ENCODE data around the gene LCN15.
"Not testable (repeated sequence)": the region's sequence is repeated elsewhere in the genome, so short reads cannot be mapped to it uniquely, and the experiment has no call there.

The LCN15 gene

GRCh38 chr9:136762915-136763648 lies 1.2 kb downstream of the LCN15 start:
- peak overlapping the region in 3 of 11 experiments; percentile 41 to 59 (median 50); a peak in 4 of 22 replicates for H3K9ac ChIP-seq
- TF ChIP-seq Cebpa-rat (IDR thresholded peaks at IDR 0.05), result no peak
- H4K20me1 ChIP-seq, result peaks cover 0 to 2% (median 0%) of the 10 kb centered on the region in 11 experiments; a peak in 3 of 22 replicates
- no peaks in the 10 kb centered on the region for H3K36me3 ChIP-seq
- peak overlapping the region; percentile 42 to 88 (median 68); a peak in 21 of 22 replicates for H3K4me2 ChIP-seq
- H3K4me3 ChIP-seq, result 0 out of 20 replicates have a peak overlapping the region, but pooled peaks of 1 of the 10 experiments have one; percentile 28
- H3K4me1 ChIP-seq, result peaks cover 47 to 99% (median 95%) of the 10 kb centered on the region in 10 experiments
- no peaks in the 10 kb centered on the region for H3K9me3 ChIP-seq (replicated peaks in 1 of 11)
- peak overlapping the region in 2 of 11 experiments; percentile 1 to 63; a peak in 4 of 22 replicates for H3K27ac ChIP-seq
- H3K27me3 ChIP-seq, result peaks cover 0 to 21% (median 0%) of the 10 kb centered on the region in 11 experiments; a peak in 7 of 22 replicates

- Histone ChIP-seq H3K27me3 (peaks cover 0 to 21% (median 0%) of the 10 kb centered on the region in 11 experiments; a peak in 7 of 22 replicates), H3K4me2 (peak overlapping the region in 9 of 11 experiments; percentile 51 to 67 (median 62); a peak in 17 of 22 replicates), H4K20me1 (peaks cover 0 to 10% (median 0%) of the 10 kb centered on the region in 11 experiments; a peak in 3 of 22 replicates), H3K9me3 (replicated peaks in 1 of 11) (no peaks in the 10 kb centered on the region), H3K9ac (peak overlapping the region in 5 of 11 experiments; percentile 22 to 59 (median 41); a peak in 8 of 22 replicates), H3K36me3 (no peaks in the 10 kb centered on the region), H3K27ac (peak overlapping the region in 5 of 11 experiments; percentile 29 to 63 (median 52); a peak in 7 of 22 replicates), H3K4me1 (peaks cover 50 to 99% (median 95%) of the 10 kb centered on the region in 10 experiments), H3K4me3 (no peak overlapping the region)
- TF ChIP-seq Cebpa-rat (IDR thresholded peaks at IDR 0.05), result no peak
These were observed 2.1 kb downstream of the LCN15 start for GRCh38 chr9:136762221-136762691.

DNA sequence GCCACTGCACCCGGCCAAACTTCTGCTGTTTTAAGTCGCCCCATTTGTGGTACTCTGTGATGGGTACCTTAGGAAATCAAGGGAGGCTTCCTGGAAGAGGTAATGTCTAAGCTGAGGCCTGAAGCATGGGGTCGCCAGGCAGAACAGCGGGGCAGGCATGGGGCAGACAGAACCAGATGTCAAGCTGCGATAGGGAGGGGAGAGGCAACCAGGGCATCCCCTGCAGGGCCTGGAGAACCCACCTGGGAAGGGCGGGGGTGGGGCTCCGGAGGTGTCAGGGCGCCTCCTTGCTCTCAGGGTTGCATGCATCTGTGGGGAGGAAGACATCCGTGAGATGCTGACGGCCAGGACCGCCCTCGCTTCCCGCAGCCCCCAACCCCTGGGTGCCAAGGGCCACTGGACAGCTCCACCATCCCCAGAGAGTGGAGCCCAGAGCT lies 2.8 kb downstream of the LCN15 start:
- peaks cover 0 to 27% (median 0%) of the 10 kb centered on the region in 11 experiments; a peak in 8 of 22 replicates for H3K27me3 ChIP-seq

DNA sequence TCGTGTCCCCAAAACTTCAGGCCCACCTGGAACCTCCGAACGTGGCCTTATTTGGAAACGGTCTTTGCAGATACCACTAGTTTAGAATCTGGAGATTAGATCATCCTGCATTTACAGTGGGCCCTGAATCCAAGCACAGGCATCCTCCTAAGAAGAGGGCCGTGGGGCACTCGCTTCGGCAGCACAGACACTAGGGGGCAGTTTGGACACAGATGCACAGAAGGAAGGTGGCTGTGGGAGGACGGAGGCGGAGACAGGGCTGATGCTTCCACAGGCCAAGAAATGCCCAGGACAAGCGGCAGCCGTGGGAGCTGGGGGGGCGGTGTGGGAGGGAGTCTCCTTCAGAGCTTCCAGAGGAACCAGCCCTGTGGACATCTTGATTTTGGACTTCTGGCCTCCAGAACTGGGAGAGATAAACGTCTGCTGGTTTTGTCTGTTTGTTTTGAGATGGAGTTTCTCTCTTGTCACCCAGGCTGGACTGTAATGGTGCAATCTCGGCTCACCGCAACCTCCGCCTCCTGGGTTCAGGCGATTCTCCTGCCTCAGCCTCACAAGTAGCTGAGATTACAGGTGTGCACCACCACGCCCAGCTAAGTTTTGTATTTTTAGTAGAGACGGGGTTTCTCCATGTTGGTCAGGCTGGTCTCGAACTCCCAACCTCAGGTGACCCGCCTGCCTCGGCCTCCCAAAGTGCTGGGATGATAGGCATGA lies 3.3 kb downstream of the LCN15 start:
- Histone ChIP-seq H3K27ac (peak overlapping the region in 9 of 11 experiments; percentile 52 to 82 (median 68); a peak in 18 of 22 replicates), H3K9ac (peak overlapping the region in 10 of 11 experiments; percentile 3 to 78 (median 62); a peak in 17 of 22 replicates), H3K4me3 (peak overlapping the region in 4 of 10 experiments; percentile 15 to 42 (median 24); a peak in 3 of 20 replicates), H3K4me1 (peaks cover 47 to 96% (median 92%) of the 10 kb centered on the region in 10 experiments), H3K27me3 (peaks cover 0 to 33% (median 0%) of the 10 kb centered on the region in 11 experiments; a peak in 8 of 22 replicates), H3K4me2 (peak overlapping the region; percentile 73 to 98 (median 89)), H4K20me1 (peaks cover 0 to 12% (median 0%) of the 10 kb centered on the region in 11 experiments; a peak in 3 of 22 replicates)
- H3K36me3 ChIP-seq; H3K9me3 ChIP-seq (replicated peaks in 1 of 11): not testable (repeated sequence)

More for the DNA sequence above, 2.8 kb downstream of the LCN15 start:
- peak overlapping the region in 7 of 11 experiments; percentile 62 to 82 (median 75); a peak in 12 of 22 replicates for H3K27ac ChIP-seq
- H3K4me1 ChIP-seq, result peaks cover 49 to 99% (median 95%) of the 10 kb centered on the region in 10 experiments
- peaks cover 0 to 12% (median 0%) of the 10 kb centered on the region in 11 experiments; a peak in 3 of 22 replicates for H4K20me1 ChIP-seq
- H3K4me3 ChIP-seq, result no peak overlapping the region
- H3K9me3 ChIP-seq (replicated peaks in 1 of 11), result peaks cover 0 to 1% (median under 1%) of the 10 kb centered on the region in 11 experiments; a peak in 12 of 22 replicates
- no peaks in the 10 kb centered on the region for H3K36me3 ChIP-seq
- H3K4me2 ChIP-seq, result peak overlapping the region; percentile 73 to 98 (median 89); a peak in 20 of 22 replicates
- no peak for TF ChIP-seq Cebpa-rat (IDR thresholded peaks at IDR 0.05)
- peak overlapping the region in 5 of 11 experiments; percentile 52 to 75 (median 67); a peak in 7 of 22 replicates for H3K9ac ChIP-seq

GRCh38 chr9:136760424-136760823 lies 3.9 kb downstream of the LCN15 start:
- Histone ChIP-seq H3K4me1 (peaks cover 41 to 91% (median 87%) of the 10 kb centered on the region in 10 experiments), H3K4me3 (peak overlapping the region in 6 of 10 experiments; percentile 13 to 42 (median 19); a peak in 7 of 20 replicates), H3K27me3 (peaks cover 0 to 36% (median 0%) of the 10 kb centered on the region in 11 experiments; a peak in 9 of 22 replicates), H3K27ac (peak overlapping the region in 9 of 11 experiments; percentile 52 to 82 (median 68); a peak in 18 of 22 replicates), H3K9me3 (replicated peaks in 1 of 11) (peaks cover 9 to 13% (median 11%) of the 10 kb centered on the region in 11 experiments; a peak in 18 of 22 replicates), H3K36me3 (no peaks in the 10 kb centered on the region), H3K9ac (peak overlapping the region in 10 of 11 experiments; percentile 3 to 78 (median 62); a peak in 18 of 22 replicates), H4K20me1 (peaks cover 0 to 12% (median 0%) of the 10 kb centered on the region in 11 experiments; a peak in 3 of 22 replicates), H3K4me2 (peak overlapping the region; percentile 73 to 98 (median 89))
- TF ChIP-seq Cebpa-rat (IDR thresholded peaks at IDR 0.05), result no peak

DNA sequence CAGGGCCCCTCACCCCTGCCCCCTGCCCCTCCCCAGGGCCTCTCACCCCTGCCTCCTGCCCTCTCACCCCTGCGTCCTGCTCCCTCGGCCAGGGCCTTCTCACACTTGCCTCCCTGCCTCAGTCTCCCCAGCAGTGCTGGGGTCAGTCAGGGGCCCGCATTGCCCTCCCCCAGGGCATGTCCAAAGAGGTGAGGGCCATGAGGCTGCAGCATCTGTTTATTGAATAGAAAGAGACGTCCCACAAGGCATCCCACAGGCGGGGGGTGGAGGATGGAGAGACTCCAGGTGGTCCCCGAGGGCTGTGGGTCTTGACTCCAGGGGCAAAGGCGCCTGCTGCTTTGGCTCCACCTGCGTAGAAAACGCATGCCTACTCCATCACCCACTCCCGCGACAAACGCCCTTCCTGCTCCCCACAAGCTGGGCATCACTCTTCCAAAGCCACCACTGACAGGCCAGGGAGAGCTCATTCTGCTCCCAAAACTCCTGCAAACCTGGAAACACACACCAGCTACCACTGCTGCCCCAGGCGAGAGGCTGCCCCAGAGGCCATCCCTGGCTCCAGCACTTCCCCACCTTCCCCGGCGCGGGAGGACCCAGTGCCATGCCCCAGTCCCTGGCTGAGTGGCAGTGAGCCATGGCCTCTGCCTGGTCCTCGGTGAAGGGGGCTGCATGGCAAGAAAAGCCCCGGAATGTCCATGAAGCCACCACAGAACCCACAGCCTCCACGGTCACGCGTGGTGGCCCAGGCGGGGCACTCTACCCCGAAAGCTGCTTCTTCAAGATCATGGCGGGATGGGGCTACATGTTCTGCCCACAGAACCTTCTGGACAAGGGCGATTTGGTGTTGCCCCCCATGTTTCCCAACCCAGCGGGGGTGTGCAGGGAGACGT lies 4.6 kb downstream of the LCN15 start:
- H3K9me3 ChIP-seq (replicated peaks in 1 of 11), result peaks cover 9 to 13% (median 11%) of the 10 kb centered on the region in 11 experiments; a peak in 18 of 22 replicates
- H3K4me2 ChIP-seq, result peak overlapping the region; percentile 73 to 98 (median 89)
- H3K27me3 ChIP-seq, result peaks cover 0 to 44% (median 4%) of the 10 kb centered on the region in 11 experiments; a peak in 11 of 22 replicates
- peak overlapping the region in 7 of 11 experiments; percentile 62 to 82 (median 75); a peak in 13 of 22 replicates for H3K27ac ChIP-seq
- no peaks in the 10 kb centered on the region for H3K36me3 ChIP-seq
- peak overlapping the region in 7 of 11 experiments; percentile 52 to 78 (median 67); a peak in 13 of 22 replicates for H3K9ac ChIP-seq
- H4K20me1 ChIP-seq, result peaks cover 0 to 12% (median 0%) of the 10 kb centered on the region in 11 experiments; a peak in 3 of 22 replicates
- no peak for TF ChIP-seq Cebpa-rat (IDR thresholded peaks at IDR 0.05)
- peak overlapping the region in 4 of 10 experiments; percentile 18 to 42 (median 24); a peak in 3 of 20 replicates for H3K4me3 ChIP-seq
- H3K4me1 ChIP-seq, result peaks cover 47 to 91% (median 87%) of the 10 kb centered on the region in 10 experiments

- Histone ChIP-seq H3K9ac (peak overlapping the region in 5 of 11 experiments; percentile 37 to 75 (median 46); a peak in 5 of 22 replicates), H3K27me3 (peaks cover 0 to 50% (median 6%) of the 10 kb centered on the region in 11 experiments; a peak in 11 of 22 replicates), H4K20me1 (peaks cover 0 to 12% (median 0%) of the 10 kb centered on the region in 11 experiments; a peak in 3 of 22 replicates), H3K36me3 (no peaks in the 10 kb centered on the region), H3K4me2 (peak overlapping the region in 10 of 11 experiments; percentile 22 to 98 (median 88); a peak in 18 of 22 replicates), H3K27ac (peak overlapping the region in 6 of 11 experiments; percentile 39 to 82 (median 65); a peak in 10 of 22 replicates), H3K9me3 (replicated peaks in 1 of 11) (peaks cover 9 to 13% (median 11%) of the 10 kb centered on the region in 11 experiments; a peak in 18 of 22 replicates), H3K4me3 (0 out of 20 replicates have a peak overlapping the region, but pooled peaks of 1 of the 10 experiments have one; percentile 14), H3K4me1 (peaks cover 51 to 91% (median 87%) of the 10 kb centered on the region in 10 experiments)
- TF ChIP-seq Cebpa-rat (IDR thresholded peaks at IDR 0.05), result no peak
These were observed 5.3 kb downstream of the LCN15 start for GRCh38 chr9:136759001-136759400.
